Right lobe of liver (tissue), 6 donors: ENCODE results near the gene PCDH12. TPM values are rescaled to one million over a fixed set of nuclear protein-coding genes. Genes with fewer than 3 reads are reported as not detected.
A peak's percentile ranks its signal among the peaks of the same experiment; 100 is the strongest.

Experiments used
- ATAC-seq, 4 donors: fragments of 200-7000 bp; cut with Tn5 transposase; one replicate each; pipeline ENCODE4 v1.9.1; 2020; ENCODE audit warnings: mild to moderate bottlenecking in 4 of 4, moderate library complexity in 4 of 4
- DNase-seq, 3 donors: peaks; one replicate each; pipeline ENCODE4 v3.0.0-alpha.2; 2020
- H3K27ac ChIP-seq, 3 donors: fragments of 200-600 bp; one replicate each; pipeline ENCODE4 v1.8.0; 2022
- H3K27me3 ChIP-seq, 2 donors: fragments of 200-600 bp; one replicate each; pipeline ENCODE4 v1.8.0; 2022
- H3K36me3 ChIP-seq, 4 donors: fragments of 200-600 bp; sonication (generic) in 1 of 4; one replicate each; pipeline versions ENCODE4 v1.5.1 to v1.8.0; 2017 to 2022; ENCODE audit warnings: control low read depth in 1 of 4
- H3K4me1 ChIP-seq, 4 donors: fragments of 200-600 bp; sonication (generic) in 1 of 4; one replicate each; pipeline versions ENCODE4 v1.5.1 to v1.8.0; 2017 to 2022; ENCODE audit warnings: control low read depth in 1 of 4
- H3K4me3 ChIP-seq, 3 donors: fragments of 200-600 bp; one replicate each; pipeline ENCODE4 v1.8.0; 2022
- H3K9me3 ChIP-seq, 4 donors: fragments of 200-600 bp; sonication (generic) in 1 of 4; one replicate each; pipeline versions ENCODE4 v1.5.1 to v1.8.0; 2017 to 2022; ENCODE audit warnings: control low read depth in 1 of 4
- POLR2A ChIP-seq: fragments of 450-650 bp; IDR thresholded peaks from one replicate; pipeline ENCODE4 v1.6.1; 2017; ENCODE audit warnings: antibody characterized with exemption, mild to moderate bottlenecking
- WGBS: methylation state at CpG from one replicate; pipeline ENCODE4 v1.1.6; 2018; ENCODE audit warnings: low coverage, low lambda C conversion rate; ENCODE audit not compliant: insufficient coverage; ENCODE audit errors: missing lambda C conversion rate; 5-methylcytosine and 5-hydroxymethylcytosine counted together
- intact Hi-C, 2 donors: fragments of 100-400 bp; cut with DNase I; formaldehyde crosslinking; loops; one replicate each; pipeline versions ENCODE4 v1.11.2 to v1.14.1; 2022
- total RNA-seq, 6 experiments: library from RNA; depleted of rRNA in 2 of 6; stranded (reverse); fragments of >200 nt in 2 of 6; fragmentation: NEBNext Ultra II Directional in 3 of 6; extraction: Animal tissue kit (Norgen Biotek cat#: 25700) in 3 of 6; gene quantifications; one replicate each; pipeline versions ENCODE4 v1.1.0 to v1.2.4, GENCODE V29; 2016 to 2023
- TF ChIP-seq, protein P1 (sequence below), 4 donors: fragments of 200-600 bp in 3 of 4; fragments of 450-650 bp in 1 of 4; IDR thresholded peaks; one replicate each; pipeline versions ENCODE4 v1.5.1 to v1.8.0; 2016 to 2022; ENCODE audit warnings: antibody characterized with exemption in 4 of 4, mild to moderate bottlenecking in 2 of 4
- donor health status: DM: no; HTN: yes; CAD: no.
- donor health status: DM: no; HTN: no; CAD: no.
- donor health status: DM: no; HTN: no; CAD: no.
- donor health status: DM: no; HTN: yes; CAD: no.
- donor health status: DM: no; HTN: yes; CAD: no.

The PCDH12 gene
- total RNA-seq, 6 experiments from 2014 or later, result 1.5 to 4.4 (median 1.9) TPM

DNA sequence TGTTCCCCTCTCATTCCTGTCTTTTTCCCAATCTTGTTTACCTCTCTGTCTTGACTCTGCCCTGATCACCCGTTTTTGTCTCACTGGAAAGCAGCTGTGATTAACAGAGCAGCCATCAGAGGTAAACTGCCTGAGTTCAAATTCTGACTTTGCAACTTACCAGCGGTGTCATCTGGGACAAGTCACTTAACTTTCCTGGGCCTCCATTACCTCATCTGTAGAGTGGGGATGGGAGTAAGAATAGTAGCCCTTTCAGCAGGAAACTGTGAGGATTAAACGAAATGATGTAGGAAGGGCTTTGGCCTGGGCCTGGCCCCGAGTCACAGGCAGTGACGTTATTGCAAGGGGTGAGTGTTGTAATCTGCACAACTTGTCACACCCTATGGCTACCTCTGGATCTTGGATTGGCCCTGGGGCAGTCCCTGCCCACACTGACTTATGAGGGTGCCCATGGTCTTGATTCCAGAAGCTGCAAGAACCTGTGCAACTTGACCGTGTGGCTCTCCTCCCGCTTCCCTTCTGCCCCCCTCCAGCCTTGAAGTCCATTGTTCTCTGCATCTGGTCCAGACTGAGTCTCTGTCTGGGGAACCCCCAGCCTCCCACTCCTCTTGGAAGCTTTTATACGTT lies 657 bp upstream of the PCDH12 start:
- Histone ChIP-seq H3K4me3 (no peak overlapping the region), H3K9me3 (no peaks in the 10 kb centered on the region), H3K27ac (no peak overlapping the region), H3K27me3 (no peaks in the 10 kb centered on the region), H3K4me1 (peaks cover 0 to 3% (median 0%) of the 10 kb centered on the region in 4 donors), H3K36me3 (no peaks in the 10 kb centered on the region)
- ATAC-seq (peak in 3 of 4 donors; percentile 5 to 27 (median 9)), DNase-seq (no peak)
- TF ChIP-seq POLR2A, result no peak
- intact Hi-C loops, result loop anchor here (5.0 kb wide), 2 partner anchors 76 to 261 kb away; no protein-coding TSS in a partner anchor
- 34% methylated on average over 5 of the region's 8 CpGs for WGBS

DNA sequence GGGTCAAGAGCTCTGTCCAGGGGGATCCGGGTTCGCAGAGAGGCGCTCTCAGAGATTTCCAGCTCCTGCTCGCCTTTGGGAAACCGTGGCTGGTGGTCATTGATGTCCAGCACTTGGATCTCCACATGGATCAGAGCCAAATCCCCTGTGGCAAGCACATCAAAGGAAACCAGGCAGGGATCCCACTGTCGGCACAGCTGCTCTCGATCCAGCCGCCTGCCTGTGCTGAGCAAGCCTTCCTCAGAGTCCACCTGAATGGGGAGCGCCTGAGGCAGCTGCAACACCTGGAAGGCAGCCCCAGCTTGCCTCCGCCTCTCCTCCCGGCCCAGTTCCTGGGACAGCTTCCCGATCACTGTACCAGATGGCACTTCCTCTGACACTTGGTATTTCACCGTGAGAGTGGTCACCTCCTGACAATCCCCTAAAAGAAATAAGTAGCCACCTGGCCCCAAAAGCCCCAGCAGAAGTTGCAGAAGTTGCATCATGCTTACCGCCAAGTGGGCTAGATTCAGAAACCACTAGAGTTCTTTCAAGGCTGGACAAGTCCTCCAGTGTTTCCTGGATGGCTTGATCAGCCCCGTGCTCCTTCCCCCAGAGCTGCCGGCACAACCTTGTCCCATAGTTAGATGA lies 520 bp downstream of the PCDH12 start:
- no peak for ATAC-seq
- DNase-seq, result no peak
- H3K9me3 ChIP-seq, result no peaks in the 10 kb centered on the region
- peak overlapping the region in 1 of 3 donors; percentile 17 for H3K27ac ChIP-seq
- H3K4me3 ChIP-seq, result peak overlapping the region; percentile 4 to 33 (median 6)
- TF ChIP-seq, protein P1, sequence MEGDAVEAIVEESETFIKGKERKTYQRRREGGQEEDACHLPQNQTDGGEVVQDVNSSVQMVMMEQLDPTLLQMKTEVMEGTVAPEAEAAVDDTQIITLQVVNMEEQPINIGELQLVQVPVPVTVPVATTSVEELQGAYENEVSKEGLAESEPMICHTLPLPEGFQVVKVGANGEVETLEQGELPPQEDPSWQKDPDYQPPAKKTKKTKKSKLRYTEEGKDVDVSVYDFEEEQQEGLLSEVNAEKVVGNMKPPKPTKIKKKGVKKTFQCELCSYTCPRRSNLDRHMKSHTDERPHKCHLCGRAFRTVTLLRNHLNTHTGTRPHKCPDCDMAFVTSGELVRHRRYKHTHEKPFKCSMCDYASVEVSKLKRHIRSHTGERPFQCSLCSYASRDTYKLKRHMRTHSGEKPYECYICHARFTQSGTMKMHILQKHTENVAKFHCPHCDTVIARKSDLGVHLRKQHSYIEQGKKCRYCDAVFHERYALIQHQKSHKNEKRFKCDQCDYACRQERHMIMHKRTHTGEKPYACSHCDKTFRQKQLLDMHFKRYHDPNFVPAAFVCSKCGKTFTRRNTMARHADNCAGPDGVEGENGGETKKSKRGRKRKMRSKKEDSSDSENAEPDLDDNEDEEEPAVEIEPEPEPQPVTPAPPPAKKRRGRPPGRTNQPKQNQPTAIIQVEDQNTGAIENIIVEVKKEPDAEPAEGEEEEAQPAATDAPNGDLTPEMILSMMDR (IDR thresholded peaks at IDR 0.05), result no peak
- no peak for TF ChIP-seq POLR2A
- intact Hi-C loops, result loop anchor here (5.0 kb wide), 2 partner anchors 75 to 260 kb away; no protein-coding TSS in a partner anchor
- 85% methylated on average over 6 of the region's 16 CpGs for WGBS
- H3K4me1 ChIP-seq, result peaks cover 0 to 3% (median 0%) of the 10 kb centered on the region in 4 donors
- H3K27me3 ChIP-seq, result no peaks in the 10 kb centered on the region
- no peaks in the 10 kb centered on the region for H3K36me3 ChIP-seq

DNA sequence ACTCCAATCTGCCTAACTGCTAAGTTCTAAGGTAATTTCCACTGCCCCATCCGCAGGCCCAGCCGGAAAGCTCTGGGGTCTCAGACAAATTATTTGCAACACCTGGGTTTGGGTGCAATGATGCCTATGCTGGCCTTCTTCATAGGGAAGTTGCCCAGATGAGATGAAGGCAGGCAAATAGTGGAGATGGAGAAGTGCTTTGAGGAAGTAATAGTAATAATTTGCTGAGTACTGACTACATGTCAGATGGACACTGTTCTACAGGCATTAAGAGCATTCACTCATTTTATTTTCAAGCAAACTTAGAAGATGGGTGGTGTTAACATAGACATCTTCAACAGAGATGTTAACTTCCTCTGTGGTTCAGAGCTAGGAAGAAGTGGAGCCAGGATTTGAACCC lies 3.8 kb downstream of the PCDH12 start:
- Histone ChIP-seq H3K36me3 (no peaks in the 10 kb centered on the region), H3K4me3 (no peak overlapping the region), H3K27ac (no peak overlapping the region), H3K27me3 (no peaks in the 10 kb centered on the region), H3K4me1 (no peaks in the 10 kb centered on the region), H3K9me3 (no peaks in the 10 kb centered on the region)
- WGBS, result no CpG with 5 or more reads among the region's 2 CpGs
- TF ChIP-seq, protein P1 (IDR thresholded peaks at IDR 0.05), result no peak
- no peak for TF ChIP-seq POLR2A
- DNase-seq (no peak), ATAC-seq (peak in 2 of 4 donors; percentile 4 to 40)
- intact Hi-C loops, result no loop called here

DNA sequence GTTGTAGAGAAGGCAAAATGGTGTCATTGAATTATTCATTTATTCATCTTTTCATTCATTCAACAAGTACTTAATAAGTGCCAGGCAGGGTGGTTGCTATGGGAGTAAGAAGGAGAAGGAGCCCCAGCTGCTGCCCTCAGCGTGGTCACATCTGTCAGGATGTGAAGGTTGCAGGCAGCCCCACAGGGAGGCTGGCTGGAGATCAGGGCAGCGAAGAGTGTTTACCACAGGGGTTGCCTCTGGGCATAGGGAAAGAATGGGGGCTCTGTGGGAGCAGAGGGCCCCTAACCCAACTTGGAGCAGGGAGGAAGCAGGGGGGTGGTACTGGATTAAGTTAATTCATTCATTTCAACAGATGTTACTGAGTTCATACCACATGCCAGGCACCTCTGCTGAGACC lies 6.0 kb downstream of the PCDH12 start:
- no peak overlapping the region for H3K4me3 ChIP-seq
- no peak overlapping the region for H3K27ac ChIP-seq
- 41% methylated on average over 2 of the region's 2 CpGs for WGBS
- H3K9me3 ChIP-seq, result no peaks in the 10 kb centered on the region
- ATAC-seq, result no peak
- DNase-seq, result no peak
- no peaks in the 10 kb centered on the region for H3K4me1 ChIP-seq
- intact Hi-C loops, result no loop called here
- H3K27me3 ChIP-seq, result no peaks in the 10 kb centered on the region
- TF ChIP-seq POLR2A, result no peak
- TF ChIP-seq, protein P1 (IDR thresholded peaks at IDR 0.05), result no peak
- H3K36me3 ChIP-seq, result no peaks in the 10 kb centered on the region

DNA sequence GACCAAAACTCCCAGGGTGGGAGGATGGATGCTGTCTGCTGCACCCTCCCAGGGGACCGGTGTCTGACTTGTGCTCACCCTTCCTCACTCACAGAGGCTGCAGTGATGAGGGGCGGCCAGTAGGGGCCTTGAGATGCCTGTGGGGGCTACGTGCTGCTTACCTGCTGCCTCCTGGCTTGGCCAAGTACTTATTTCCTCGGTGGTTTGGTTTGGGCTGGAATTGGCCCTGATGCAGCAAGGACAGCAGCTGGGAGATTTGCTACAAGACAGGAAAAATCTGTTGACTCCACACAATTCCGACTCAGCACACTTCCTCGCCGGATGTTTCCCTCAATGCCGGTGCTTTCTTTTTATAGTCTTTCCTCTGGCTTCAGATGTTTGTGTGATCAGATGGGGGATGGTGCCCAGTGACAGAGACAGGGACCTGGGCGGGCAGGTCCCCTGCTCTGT lies 6.6 kb downstream of the PCDH12 start:
- ATAC-seq (peak; percentile 37 to 59 (median 50)), DNase-seq (no peak)
- Histone ChIP-seq H3K4me1 (no peaks in the 10 kb centered on the region), H3K27me3 (no peaks in the 10 kb centered on the region), H3K36me3 (no peaks in the 10 kb centered on the region), H3K4me3 (no peak overlapping the region), H3K27ac (no peak overlapping the region), H3K9me3 (no peaks in the 10 kb centered on the region)
- TF ChIP-seq, protein P1 (IDR thresholded peaks at IDR 0.05), result peak in 1 of 4 donors; percentile 12
- TF ChIP-seq POLR2A, result no peak
- intact Hi-C loops, result no loop called here
- 43% methylated on average over 5 of the region's 9 CpGs for WGBS
